ENCODE measurements around the gene KIF21A. TPM values are rescaled to one million over a fixed set of nuclear protein-coding genes. Genes with fewer than 3 reads are reported as not detected.

KIF21A gene
- polyA plus RNA-seq, 1 experiment = 0.69 TPM

GRCh38 chr12:39406262-39406661 is 36.7 kb downstream of the KIF21A start:
- ChIA-PET CTCF (no interaction called here), POLR2A (no interaction called here)
- no peak for DNase-seq (ENCODE audit: low read depth)
- Histone ChIP-seq H3K36me3 (ENCODE audit: control insufficient read depth, insufficient read depth, low read length) (no peaks in the 10 kb centered on the region), H3K27me3 (ENCODE audit: control insufficient read depth, insufficient read depth, low read length) (no peaks in the 10 kb centered on the region), H3K4me3 (ENCODE audit: low read depth, low read length) (no peak overlapping the region)
- no peak for TF ChIP-seq CTCF (IDR thresholded peaks at IDR 0.05; ENCODE audit: insufficient read depth, low read depth, low read length)

- CTCF ChIA-PET = no interaction called here
- H3K4me3 ChIP-seq (ENCODE audit: low read depth, low read length) = no peak overlapping the region
- no peaks in the 10 kb centered on the region for H3K36me3 ChIP-seq (ENCODE audit: control insufficient read depth, insufficient read depth, low read length)
- POLR2A ChIA-PET = no interaction called here
- TF ChIP-seq CTCF (IDR thresholded peaks at IDR 0.05; ENCODE audit: insufficient read depth, low read depth, low read length) = no peak
- no peak for DNase-seq (ENCODE audit: low read depth)
- H3K27me3 ChIP-seq (ENCODE audit: control insufficient read depth, insufficient read depth, low read length) = no peaks in the 10 kb centered on the region
These were observed 37.3 kb downstream of the KIF21A start for GRCh38 chr12:39405580-39405979.

- CTCF ChIA-PET = no interaction called here
- Histone ChIP-seq H3K27me3 (ENCODE audit: control insufficient read depth, insufficient read depth, low read length) (no peaks in the 10 kb centered on the region), H3K4me3 (ENCODE audit: low read depth, low read length) (no peak overlapping the region), H3K36me3 (ENCODE audit: control insufficient read depth, insufficient read depth, low read length) (no peaks in the 10 kb centered on the region)
- POLR2A ChIA-PET = no interaction called here
- TF ChIP-seq CTCF (IDR thresholded peaks at IDR 0.05; ENCODE audit: insufficient read depth, low read depth, low read length) = no peak
- DNase-seq (ENCODE audit: low read depth) = no peak
These were observed 38.9 kb downstream of the KIF21A start for GRCh38 chr12:39404000-39404399.

GRCh38 chr12:39403376-39403775 is 39.5 kb downstream of the KIF21A start:
- CTCF ChIA-PET = interaction anchor here (1.0 kb wide), 1 partner anchor 39 kb away, joined by 3 read pairs; the partner anchor contains the start of gene KIF21A
- Histone ChIP-seq H3K4me3 (ENCODE audit: low read depth, low read length) (no peak overlapping the region), H3K36me3 (ENCODE audit: control insufficient read depth, insufficient read depth, low read length) (no peaks in the 10 kb centered on the region), H3K27me3 (ENCODE audit: control insufficient read depth, insufficient read depth, low read length) (no peaks in the 10 kb centered on the region)
- no peak for TF ChIP-seq CTCF (IDR thresholded peaks at IDR 0.05; ENCODE audit: insufficient read depth, low read depth, low read length)
- DNase-seq (ENCODE audit: low read depth) = no peak
- POLR2A ChIA-PET = no interaction called here

GRCh38 chr12:39402922-39403321 is 40.0 kb downstream of the KIF21A start:
- H3K27me3 ChIP-seq (ENCODE audit: control insufficient read depth, insufficient read depth, low read length) = no peaks in the 10 kb centered on the region
- no peak for TF ChIP-seq CTCF (IDR thresholded peaks at IDR 0.05; ENCODE audit: insufficient read depth, low read depth, low read length)
- H3K4me3 ChIP-seq (ENCODE audit: low read depth, low read length) = no peak overlapping the region
- POLR2A ChIA-PET = no interaction called here
- CTCF ChIA-PET = interaction anchor here (1.0 kb wide), 1 partner anchor 40 kb away, joined by 3 read pairs; the partner anchor contains the start of gene KIF21A
- no peaks in the 10 kb centered on the region for H3K36me3 ChIP-seq (ENCODE audit: control insufficient read depth, insufficient read depth, low read length)
- DNase-seq (ENCODE audit: low read depth) = no peak
